ENCODE results near the gene ZNF234. TPM values are rescaled to one million over a fixed set of nuclear protein-coding genes. Genes with fewer than 3 reads are reported as not detected.
"Not testable (repeated sequence)": the region's sequence is repeated elsewhere in the genome, so short reads cannot be mapped to it uniquely, and the experiment has no call there.

The ZNF234 gene
- total RNA-seq, result 12.8 TPM

- DNase-seq, result peak; percentile 78
These were observed at the start of gene ZNF234 for GRCh38 chr19:44141191-44142058. TSS of gene ZNF234 (plus strand) at chr19:44141554. CDS start at chr19:44144633, 3,079 bp downstream.

- DNase-seq, result no peak
These were observed 49.2 kb upstream of the ZNF234 start for GRCh38 chr19:44092108-44092507.

- peak; percentile 91 for DNase-seq
These were observed 47.2 kb upstream of the ZNF234 start, which contains the start of gene ZNF224 for GRCh38 chr19:44093931-44094765. TSS of gene ZNF224 (plus strand) at chr19:44094361. CDS start at chr19:44097874, 3,513 bp downstream.

- no peak for DNase-seq
These were observed 33.6 kb upstream of the ZNF234 start for GRCh38 chr19:44107751-44108150.

GRCh38 chr19:44109458-44109857 lies 31.9 kb upstream of the ZNF234 start:
- DNase-seq, result no peak

GRCh38 chr19:44111910-44112463 lies 29.4 kb upstream of the ZNF234 start:
- DNase-seq, result peak; percentile 24

GRCh38 chr19:44112802-44113137 lies 28.6 kb upstream of the ZNF234 start:
- no peak for DNase-seq

GRCh38 chr19:44113138-44113783 lies 28.1 kb upstream of the ZNF234 start, which contains the start of gene ZNF225:
TSS of gene ZNF225 (plus strand) at chr19:44113399. CDS start at chr19:44115828, 2,429 bp downstream.
- peak; percentile 99 for DNase-seq

- peak; percentile 51 for DNase-seq
These were observed 27.5 kb upstream of the ZNF234 start for GRCh38 chr19:44113784-44114390.

- DNase-seq, result not testable (repeated sequence)
These were observed 20.2 kb upstream of the ZNF234 start for GRCh38 chr19:44121162-44121561.

GRCh38 chr19:44131955-44132354 lies 9.4 kb upstream of the ZNF234 start:
- DNase-seq, result no peak

- DNase-seq, result no peak
These were observed 692 bp downstream of the ZNF234 start for GRCh38 chr19:44142059-44142433.

- no peak for DNase-seq
These were observed 8.4 kb downstream of the ZNF234 start for GRCh38 chr19:44149776-44150175.

GRCh38 chr19:44151491-44151890 lies 10.1 kb downstream of the ZNF234 start:
- no peak for DNase-seq

GRCh38 chr19:44156475-44156874 lies 15.1 kb downstream of the ZNF234 start:
- no peak for DNase-seq

GRCh38 chr19:44163789-44164188 lies 22.4 kb downstream of the ZNF234 start:
- no peak for DNase-seq

GRCh38 chr19:44164327-44164672 lies 22.9 kb downstream of the ZNF234 start:
- DNase-seq, result no peak

- peak; percentile 100 for DNase-seq
These were observed 23.5 kb downstream of the ZNF234 start, which contains the start of gene ZNF226 for GRCh38 chr19:44164673-44165512. TSS of gene ZNF226 (plus strand) at chr19:44165100. CDS start at chr19:44170081, 4,981 bp downstream.

- DNase-seq, result not testable (repeated sequence)
These were observed 29.3 kb downstream of the ZNF234 start for GRCh38 chr19:44170660-44171059.

GRCh38 chr19:44176590-44176989 lies 35.2 kb downstream of the ZNF234 start:
- no peak for DNase-seq

- DNase-seq, result no peak
These were observed 39.6 kb downstream of the ZNF234 start for GRCh38 chr19:44180968-44181367.

Measured in skin of body (tissue), 2 donors.